Stimulated activated CD4-positive, alpha-beta T cell treated with anti-CD3 and anti-CD28 coated beads, Interleukin-1b, Interleukin-23, amount 100 ng/mL, for 1 hour (primary cell): ENCODE data around the gene IL21R.
A peak's percentile ranks its signal among the peaks of the same experiment; 100 is the strongest.
"Not testable (repeated sequence)": the region's sequence is repeated elsewhere in the genome, so short reads cannot be mapped to it uniquely, and the experiment has no call there.

Experiments
- DNase-seq, 2 donors: peaks; one replicate each; pipeline ENCODE4 v3.0.0-alpha.2; 2020; ENCODE audit warnings: low read depth in 2 of 2

Gene IL21R

DNA sequence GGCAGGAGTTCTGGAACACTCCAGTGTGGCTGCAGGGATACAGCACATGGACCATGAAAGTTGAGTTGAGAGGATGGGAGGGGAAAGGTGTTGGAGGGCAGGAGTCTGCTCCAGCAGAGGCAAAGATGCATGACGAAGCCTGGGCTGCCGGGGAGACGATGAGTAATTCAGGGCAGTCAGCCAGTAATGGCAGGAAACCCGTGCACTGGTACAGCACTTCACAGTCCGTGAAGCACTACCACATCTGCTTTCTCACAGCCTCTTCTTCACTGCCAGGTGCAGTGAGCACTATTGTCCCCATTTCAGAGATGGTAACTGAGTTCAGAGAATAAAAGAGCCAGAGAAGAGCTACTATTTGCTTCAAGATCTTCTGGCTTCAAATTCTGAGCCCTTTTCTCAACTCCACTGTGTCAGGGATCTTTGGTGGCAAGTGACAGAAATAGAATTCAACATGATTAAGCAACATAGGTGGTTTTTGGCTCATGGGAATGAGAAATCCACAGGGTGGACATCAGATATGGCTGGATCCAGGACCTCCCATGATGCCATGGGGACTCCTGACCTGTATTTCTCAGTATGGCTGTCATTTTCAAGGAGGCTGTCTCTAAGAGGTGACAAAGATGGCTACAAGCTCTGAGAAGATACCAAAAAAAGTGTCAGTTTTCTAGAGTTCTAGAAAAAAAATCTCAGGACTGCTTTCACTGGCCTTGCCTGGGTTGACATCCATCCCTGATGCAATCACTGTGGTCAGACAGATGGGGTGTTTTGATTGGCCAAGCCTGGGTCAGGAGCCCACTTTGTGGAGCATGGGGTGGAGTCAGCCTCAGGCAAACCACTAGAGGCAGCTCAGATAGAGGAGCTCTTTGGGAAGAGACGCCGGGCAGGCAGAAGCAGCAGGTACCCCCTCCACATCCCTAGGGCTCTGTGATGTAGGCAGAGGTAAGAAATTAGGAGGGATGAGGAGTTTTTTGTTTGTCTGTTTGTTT lies 24.7 kb downstream of the IL21R start:
- peak; percentile 52 to 54 for DNase-seq

DNA sequence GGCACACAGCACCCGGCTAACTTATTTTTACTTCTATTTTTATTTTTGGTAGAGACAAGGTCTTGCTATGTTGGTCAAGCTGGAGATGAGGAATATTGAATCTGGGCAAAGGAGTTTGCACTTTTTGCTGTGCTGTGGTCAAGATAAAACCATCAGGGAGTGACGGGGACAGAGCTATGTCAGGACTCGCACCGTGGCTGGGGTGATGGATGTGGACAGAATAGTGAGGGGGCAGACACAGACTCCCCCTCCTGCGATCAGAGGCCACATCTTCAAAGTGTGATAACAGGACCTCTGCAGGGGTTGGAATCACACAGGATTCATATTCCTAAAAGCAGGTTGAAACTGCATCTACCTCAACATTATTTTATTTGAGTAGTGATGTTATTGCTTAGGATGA lies 25.6 kb downstream of the IL21R start:
- DNase-seq, result no peak

DNA sequence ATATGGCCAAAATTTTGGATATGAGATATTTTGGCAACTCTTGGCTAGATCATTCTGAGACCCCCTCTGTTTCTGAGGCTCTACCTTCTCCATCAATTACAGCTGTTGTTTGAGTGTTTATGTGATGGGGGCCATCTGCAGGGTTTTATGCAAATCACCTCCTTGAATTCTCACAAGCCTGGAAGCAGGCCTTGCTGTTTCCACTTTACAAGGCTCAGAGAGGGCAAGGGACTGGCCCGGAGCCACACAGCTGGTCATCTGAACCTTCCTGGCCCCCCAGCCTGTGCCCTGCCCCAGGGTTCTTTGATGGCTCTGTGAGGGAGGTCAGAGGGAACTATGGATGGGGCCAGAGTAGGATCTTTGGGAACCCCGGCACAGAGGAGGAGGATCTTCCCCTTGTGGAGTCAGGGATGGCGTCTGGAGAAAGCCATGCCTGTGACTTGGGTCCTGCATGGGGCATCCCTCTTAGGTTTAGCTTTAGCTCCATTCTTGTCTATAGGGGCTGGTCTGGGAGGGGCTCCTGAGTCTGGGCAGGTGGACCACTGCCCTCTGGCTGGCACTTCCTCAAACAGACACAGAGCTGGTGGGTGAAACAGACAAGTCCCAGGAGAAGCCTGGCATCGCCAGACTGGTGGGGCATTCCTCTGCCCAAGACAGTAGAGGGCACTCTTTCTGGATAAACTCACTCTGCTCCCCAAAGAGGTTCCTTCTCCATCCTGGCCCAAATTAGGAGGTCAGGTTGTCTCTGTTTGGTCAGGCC lies 26.2 kb downstream of the IL21R start:
- no peak for DNase-seq

GRCh38 chr16:27429330-27429871 lies 27.4 kb downstream of the IL21R start:
- DNase-seq, result no peak

DNA sequence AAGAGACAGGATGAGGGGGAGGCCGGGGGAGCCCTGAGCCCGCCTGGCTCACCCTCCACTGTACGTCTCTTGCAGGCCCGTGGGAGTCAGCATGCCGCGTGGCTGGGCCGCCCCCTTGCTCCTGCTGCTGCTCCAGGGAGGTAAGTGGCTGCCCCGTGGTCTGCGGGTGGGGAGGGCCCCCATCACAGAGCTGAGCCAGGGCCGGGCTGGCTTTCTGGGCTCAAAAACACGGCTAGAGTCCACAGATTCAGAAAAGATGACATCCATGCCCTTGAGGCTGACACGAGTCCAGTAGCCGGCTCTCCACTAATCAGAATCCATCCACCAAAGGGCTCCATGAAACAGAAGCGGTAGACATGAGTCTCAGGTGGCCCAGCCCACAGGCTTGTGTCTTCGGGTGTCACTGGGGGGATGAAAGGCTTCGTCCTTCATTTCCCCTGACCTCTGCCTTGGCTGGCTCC lies 28.0 kb downstream of the IL21R start:
- DNase-seq, result no peak

DNA sequence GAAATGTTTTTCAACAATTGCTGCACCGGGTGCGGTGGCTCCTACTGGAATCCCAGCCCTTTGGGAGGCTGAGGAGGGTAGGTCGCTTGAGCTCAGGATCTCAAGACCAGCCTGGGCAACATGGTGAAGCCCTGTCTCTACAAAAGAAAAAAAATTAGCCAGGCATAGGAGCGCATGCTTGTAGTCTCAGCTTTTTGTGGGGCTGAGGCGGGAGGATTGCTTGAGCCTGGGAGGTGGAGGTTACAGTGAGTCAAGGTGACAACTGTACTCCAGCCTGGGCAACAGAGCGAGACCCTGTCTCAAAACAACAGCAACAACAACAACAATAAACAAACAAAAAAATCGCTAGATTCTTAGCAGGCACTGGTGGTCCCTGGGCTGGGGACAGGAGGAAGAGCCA lies 28.5 kb downstream of the IL21R start:
- no peak for DNase-seq

- DNase-seq, result no peak
These were observed 29.0 kb downstream of the IL21R start for GRCh38 chr16:27430923-27431484.

GRCh38 chr16:27431773-27432532 lies 30.0 kb downstream of the IL21R start:
- DNase-seq, result no peak

DNA sequence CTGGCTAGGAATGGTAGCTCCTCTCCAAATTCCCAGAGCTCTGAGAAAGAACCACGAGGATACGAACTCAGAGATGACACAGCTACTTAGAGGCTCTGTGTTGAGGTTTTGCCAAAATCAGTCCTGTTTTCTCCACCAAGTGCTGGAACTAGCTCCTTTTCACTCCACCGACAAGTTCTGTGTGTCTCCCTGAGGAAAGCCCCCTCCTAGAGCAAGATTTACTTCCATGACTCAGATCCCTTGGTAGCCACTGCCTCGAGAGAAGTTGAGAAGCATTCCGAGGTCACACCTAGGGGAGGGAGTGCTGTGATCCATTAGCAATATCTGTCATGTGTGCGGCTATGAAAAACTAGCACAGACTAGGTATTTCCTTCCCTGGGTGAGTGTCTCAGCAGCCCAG lies 30.6 kb downstream of the IL21R start:
- DNase-seq, result no peak

DNA sequence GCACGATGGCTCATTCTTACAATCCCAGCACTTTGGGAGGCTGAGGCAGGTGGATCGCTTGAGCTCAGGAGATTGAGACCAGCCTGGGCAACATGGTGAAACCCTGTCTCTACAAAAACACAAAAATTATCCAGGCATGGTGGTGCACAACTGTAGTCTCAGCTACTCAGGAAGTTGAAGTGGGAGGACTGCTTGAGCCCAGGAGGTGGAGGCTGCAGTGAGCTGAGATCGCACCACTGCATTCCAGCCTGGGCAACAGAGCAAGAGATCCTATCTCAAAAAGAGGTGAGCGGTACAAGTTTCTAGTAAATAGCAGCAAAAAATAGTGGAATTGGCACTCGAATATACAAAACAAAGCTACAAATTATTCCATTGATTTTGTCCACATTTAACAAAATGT lies 31.2 kb downstream of the IL21R start:
- not testable (repeated sequence) for DNase-seq

- no peak for DNase-seq
These were observed 31.7 kb downstream of the IL21R start for GRCh38 chr16:27433636-27434035.

GRCh38 chr16:27434141-27435051 lies 32.4 kb downstream of the IL21R start:
- no peak for DNase-seq

DNA sequence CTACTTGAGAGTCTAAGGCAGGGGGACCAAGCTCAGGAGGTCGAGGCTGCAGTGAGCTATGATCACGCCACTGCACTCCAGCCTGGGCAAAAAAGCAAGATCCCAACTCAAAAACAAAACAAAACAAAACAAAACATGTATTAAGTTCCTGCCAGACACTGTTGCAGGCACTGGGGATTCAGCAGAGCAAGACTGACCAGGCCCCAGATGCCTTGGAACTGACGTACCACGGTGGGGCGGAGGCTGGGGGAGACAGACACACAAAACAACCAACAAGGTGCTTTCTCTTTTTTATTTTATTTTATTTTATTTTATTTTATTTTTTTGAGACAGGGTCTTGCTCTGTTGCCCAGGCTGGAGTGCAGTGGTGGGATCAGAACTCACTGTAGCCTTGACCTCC lies 33.2 kb downstream of the IL21R start:
- DNase-seq, result not testable (repeated sequence)

DNA sequence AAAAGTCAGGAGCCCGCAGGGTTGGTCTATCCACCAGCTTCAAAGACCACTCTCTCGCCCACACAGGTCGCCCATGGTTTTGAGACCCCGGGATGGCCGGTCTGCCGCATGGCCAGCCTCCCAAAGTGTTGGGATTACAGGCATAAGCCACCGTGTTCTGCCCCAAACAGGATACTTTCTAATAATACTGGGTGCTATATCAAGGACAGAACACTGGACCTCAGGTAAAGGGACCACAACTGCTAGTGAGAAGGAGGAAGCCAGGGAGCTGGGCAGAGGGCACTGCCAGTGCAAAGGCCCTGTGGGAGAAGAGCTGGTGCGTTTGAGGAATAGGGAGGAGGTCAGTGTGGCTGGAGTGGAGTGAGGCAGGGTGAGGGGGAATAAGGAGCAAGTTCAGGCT lies 34.1 kb downstream of the IL21R start:
- no peak for DNase-seq

DNA sequence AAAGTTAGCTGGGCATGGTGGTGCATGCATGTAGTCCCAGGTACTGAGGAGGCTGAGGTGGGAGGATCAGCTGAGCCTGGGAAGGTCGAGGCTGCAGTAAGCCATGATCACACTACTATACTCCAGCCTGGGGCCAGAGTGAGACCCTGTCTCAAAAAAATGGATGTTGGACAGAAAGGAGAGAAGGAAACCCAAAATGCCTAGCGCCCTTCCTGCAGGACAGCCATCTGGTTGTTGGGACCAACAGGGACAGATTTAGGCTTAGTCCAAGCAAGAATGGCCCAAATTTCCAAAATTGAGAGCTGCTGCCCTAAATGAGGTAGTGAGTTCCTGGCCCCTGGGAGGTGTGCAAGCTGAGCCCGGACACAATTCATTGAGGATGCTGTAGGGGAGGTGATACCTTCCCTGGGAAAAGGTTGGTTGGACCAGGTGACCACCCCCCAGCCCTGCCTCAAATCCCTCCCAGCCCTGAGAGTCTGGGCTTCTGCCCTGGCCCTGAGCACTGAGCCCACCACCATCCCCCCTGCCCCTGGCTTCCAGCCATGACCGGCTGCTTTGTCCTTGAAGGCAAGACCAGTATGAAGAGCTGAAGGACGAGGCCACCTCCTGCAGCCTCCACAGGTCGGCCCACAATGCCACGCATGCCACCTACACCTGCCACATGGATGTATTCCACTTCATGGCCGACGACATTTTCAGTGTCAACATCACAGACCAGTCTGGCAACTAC lies 35.1 kb downstream of the IL21R start:
- DNase-seq, result no peak

DNA sequence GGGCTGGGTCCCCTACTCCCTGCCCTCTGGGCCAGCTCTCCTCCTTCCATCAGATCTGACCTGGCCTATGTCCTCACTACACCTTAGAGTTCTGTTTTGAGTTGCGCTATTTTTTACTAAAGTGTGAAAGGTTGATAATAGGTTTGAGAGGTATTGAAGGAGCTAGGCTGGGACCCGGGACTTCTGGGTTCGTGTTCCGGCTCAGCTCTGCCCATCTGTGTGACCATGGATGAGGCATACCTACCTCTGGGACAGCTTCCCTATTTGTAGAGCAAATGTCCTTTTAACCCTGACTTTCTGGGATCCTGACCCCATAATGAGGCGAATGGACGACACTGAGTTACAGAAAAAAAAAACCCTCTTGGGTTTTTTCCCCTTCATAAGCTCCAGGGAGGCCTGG lies 36.0 kb downstream of the IL21R start:
- DNase-seq, result no peak

- no peak for DNase-seq
These were observed 37.5 kb downstream of the IL21R start for GRCh38 chr16:27439271-27440018.

- no peak for DNase-seq
These were observed 39.3 kb downstream of the IL21R start for GRCh38 chr16:27441276-27441675.

GRCh38 chr16:27441998-27442397 lies 40.0 kb downstream of the IL21R start:
- no peak for DNase-seq
